Neuron (in vitro differentiated cells): ENCODE measurements around the gene RSKR.

ENCODE experiments used
- H2AFZ ChIP-seq: one replicate; pipeline ENCODE4 v1.6.1; 2013; ENCODE audit warnings: low read depth, mild to moderate bottlenecking, inconsistent platforms, low read length, moderate library complexity
- H3K27me3 ChIP-seq: one replicate; pipeline ENCODE4 v1.6.1; 2013; ENCODE audit warnings: low read length; ENCODE audit not compliant: insufficient read depth
- H3K36me3 ChIP-seq: one replicate; pipeline ENCODE4 v1.6.1; 2013; ENCODE audit warnings: low read length; ENCODE audit not compliant: insufficient read depth
- H3K4me1 ChIP-seq: one replicate; pipeline ENCODE4 v1.6.1; 2013; ENCODE audit warnings: low read length; ENCODE audit not compliant: insufficient read depth
- H3K4me3 ChIP-seq: 2 replicates; pipeline ENCODE4 v1.5.1; 2013; ENCODE audit warnings: mild to moderate bottlenecking, low read length, moderate library complexity
- H3K9me3 ChIP-seq: one replicate; pipeline ENCODE4 v1.6.1; 2013; ENCODE audit warnings: low read length

Gene RSKR

GRCh38 chr17:28644787-28645575, 31.0 kb upstream of the RSKR start, which contains the start of gene BLTP2:
Gene BLTP2 (minus strand): TSS chr17:28645158. CDS start chr17:28645056, 102 bp downstream.
- Histone ChIP-seq H3K36me3 (peaks cover 47% of the 10 kb centered on the region), H3K27me3 (no peaks in the 10 kb centered on the region), H2AFZ (peak within 1 kb of the TSS; percentile 73), H3K9me3 (no peaks in the 10 kb centered on the region), H3K4me1 (peaks cover 15% of the 10 kb centered on the region), H3K4me3 (peak within 1 kb of the TSS; percentile 95)

- Histone ChIP-seq H3K4me3 (peak overlapping the region; percentile 95), H3K4me1 (peaks cover 15% of the 10 kb centered on the region), H3K36me3 (peaks cover 52% of the 10 kb centered on the region), H2AFZ (no peak overlapping the region), H3K27me3 (no peaks in the 10 kb centered on the region), H3K9me3 (no peaks in the 10 kb centered on the region)
Measured at GRCh38 chr17:28643983-28644786, 30.2 kb upstream of the RSKR start.

- H3K36me3 ChIP-seq, result peaks cover 68% of the 10 kb centered on the region
Measured at GRCh38 chr17:28641579-28641978, 27.6 kb upstream of the RSKR start.

GRCh38 chr17:28635506-28635905, 21.5 kb upstream of the RSKR start:
- H3K4me3 ChIP-seq, result no peak overlapping the region
- H3K4me1 ChIP-seq, result no peaks in the 10 kb centered on the region
- H2AFZ ChIP-seq, result no peak overlapping the region
- H3K9me3 ChIP-seq, result no peaks in the 10 kb centered on the region
- H3K27me3 ChIP-seq, result no peaks in the 10 kb centered on the region
- H3K36me3 ChIP-seq, result peaks cover 94% of the 10 kb centered on the region

More at GRCh38 chr17:28641579-28641978, 27.6 kb upstream of the RSKR start:
- Histone ChIP-seq H3K4me1 (peaks cover 14% of the 10 kb centered on the region), H2AFZ (no peak overlapping the region), H3K9me3 (no peaks in the 10 kb centered on the region), H3K27me3 (no peaks in the 10 kb centered on the region), H3K4me3 (no peak overlapping the region)

- no peak overlapping the region for H3K4me3 ChIP-seq
- no peak overlapping the region for H2AFZ ChIP-seq
- no peaks in the 10 kb centered on the region for H3K9me3 ChIP-seq
- no peaks in the 10 kb centered on the region for H3K4me1 ChIP-seq
- peaks cover 97% of the 10 kb centered on the region for H3K36me3 ChIP-seq
- H3K27me3 ChIP-seq, result no peaks in the 10 kb centered on the region
Measured at GRCh38 chr17:28634206-28634865, 20.4 kb upstream of the RSKR start.

- Histone ChIP-seq H3K27me3 (no peaks in the 10 kb centered on the region), H3K36me3 (peaks cover 83% of the 10 kb centered on the region), H3K9me3 (no peaks in the 10 kb centered on the region), H3K4me1 (no peaks in the 10 kb centered on the region), H2AFZ (no peak overlapping the region), H3K4me3 (no peak overlapping the region)
Measured at GRCh38 chr17:28626818-28627217, 12.8 kb upstream of the RSKR start.

- H3K36me3 ChIP-seq, result peaks cover 86% of the 10 kb centered on the region
Measured at GRCh38 chr17:28624148-28624547, 10.2 kb upstream of the RSKR start.

GRCh38 chr17:28623696-28624095, 9.7 kb upstream of the RSKR start:
- Histone ChIP-seq H3K36me3 (peaks cover 88% of the 10 kb centered on the region), H3K4me1 (no peaks in the 10 kb centered on the region), H2AFZ (no peak overlapping the region), H3K9me3 (no peaks in the 10 kb centered on the region), H3K27me3 (no peaks in the 10 kb centered on the region), H3K4me3 (no peak overlapping the region)

More at GRCh38 chr17:28624148-28624547, 10.2 kb upstream of the RSKR start:
- H3K27me3 ChIP-seq, result no peaks in the 10 kb centered on the region
- no peak overlapping the region for H3K4me3 ChIP-seq
- no peaks in the 10 kb centered on the region for H3K9me3 ChIP-seq
- H3K4me1 ChIP-seq, result no peaks in the 10 kb centered on the region
- H2AFZ ChIP-seq, result no peak overlapping the region

- Histone ChIP-seq H3K27me3 (no peaks in the 10 kb centered on the region), H3K9me3 (no peaks in the 10 kb centered on the region), H2AFZ (no peak overlapping the region), H3K4me3 (no peak overlapping the region), H3K4me1 (no peaks in the 10 kb centered on the region), H3K36me3 (peaks cover 92% of the 10 kb centered on the region)
Measured at GRCh38 chr17:28622186-28622585, 8.2 kb upstream of the RSKR start.

GRCh38 chr17:28620010-28620409, 6.0 kb upstream of the RSKR start:
- Histone ChIP-seq H2AFZ (no peak overlapping the region), H3K27me3 (no peaks in the 10 kb centered on the region), H3K36me3 (peaks cover 96% of the 10 kb centered on the region), H3K4me3 (no peak overlapping the region), H3K9me3 (no peaks in the 10 kb centered on the region), H3K4me1 (no peaks in the 10 kb centered on the region)

- no peak overlapping the region for H3K4me3 ChIP-seq
- peaks cover 96% of the 10 kb centered on the region for H3K36me3 ChIP-seq
- H2AFZ ChIP-seq, result no peak overlapping the region
- no peaks in the 10 kb centered on the region for H3K4me1 ChIP-seq
- H3K9me3 ChIP-seq, result no peaks in the 10 kb centered on the region
- no peaks in the 10 kb centered on the region for H3K27me3 ChIP-seq
Measured at GRCh38 chr17:28618464-28618863, 4.5 kb upstream of the RSKR start.

- Histone ChIP-seq H3K27me3 (no peaks in the 10 kb centered on the region), H3K4me3 (no peak overlapping the region), H3K9me3 (no peaks in the 10 kb centered on the region), H2AFZ (no peak overlapping the region), H3K4me1 (no peaks in the 10 kb centered on the region), H3K36me3 (peaks cover 95% of the 10 kb centered on the region)
Measured at GRCh38 chr17:28616281-28616680, 2.3 kb upstream of the RSKR start.
